ENCODE results near the gene EIF1AD. TPM values are rescaled to one million over a fixed set of nuclear protein-coding genes. Genes with fewer than 3 reads are reported as not detected.
"Not testable (repeated sequence)": the region's sequence is repeated elsewhere in the genome, so short reads cannot be mapped to it uniquely, and the experiment has no call there.

The EIF1AD gene
- total RNA-seq, 2 donors from 2014 or later, result 37.4 to 40.1 TPM

DNA sequence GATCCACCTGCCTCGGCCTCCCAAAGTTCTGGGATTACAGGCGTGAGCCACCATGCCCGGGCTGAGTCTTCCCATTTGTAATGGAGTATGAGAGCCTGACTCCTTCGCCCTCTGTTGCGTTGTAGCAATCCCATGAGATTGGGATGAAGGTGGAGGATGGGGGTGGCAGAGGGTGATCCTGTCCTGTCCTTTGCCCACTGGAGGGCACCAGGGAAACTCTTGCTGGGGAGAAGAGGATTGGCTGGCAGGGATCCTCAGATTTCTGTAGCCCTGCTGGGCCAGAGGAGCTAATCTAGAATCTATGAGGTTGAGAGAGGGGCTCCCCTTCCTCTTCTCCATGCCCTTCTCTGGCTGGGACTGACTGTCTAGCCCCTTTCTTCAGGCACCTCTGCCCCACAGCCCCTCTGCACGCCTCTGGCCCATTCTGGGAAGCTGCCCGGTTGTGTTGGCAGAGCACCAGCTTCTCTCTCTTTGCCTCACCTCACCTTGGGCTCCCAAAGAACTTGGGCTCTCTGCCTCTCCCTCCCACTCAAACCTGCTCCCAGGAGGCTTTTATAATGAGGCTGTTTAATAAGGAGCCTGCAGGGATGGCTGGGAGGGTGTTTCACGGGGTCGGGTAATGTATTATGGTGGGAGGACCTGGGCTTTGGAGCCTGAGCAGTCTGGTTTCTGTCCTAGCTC is 33.8 kb upstream of the EIF1AD start:
- no peak overlapping the region for H3K4me3 ChIP-seq (ENCODE audit: low read length)
- no peaks in the 10 kb centered on the region for H3K4me1 Mint-ChIP-seq
- peaks cover 20% of the 10 kb centered on the region for H3K27me3 Mint-ChIP-seq (ENCODE audit: insufficient read depth)
- no peak overlapping the region for H3K4me3 Mint-ChIP-seq
- H3K9me3 ChIP-seq (ENCODE audit: control insufficient read depth, low read length), result no peaks in the 10 kb centered on the region
- peaks cover 18% of the 10 kb centered on the region for H3K9me3 Mint-ChIP-seq
- no peak overlapping the region for H3K27ac ChIP-seq (ENCODE audit: low read depth, low read length)
- TF ChIP-seq, protein P1, sequence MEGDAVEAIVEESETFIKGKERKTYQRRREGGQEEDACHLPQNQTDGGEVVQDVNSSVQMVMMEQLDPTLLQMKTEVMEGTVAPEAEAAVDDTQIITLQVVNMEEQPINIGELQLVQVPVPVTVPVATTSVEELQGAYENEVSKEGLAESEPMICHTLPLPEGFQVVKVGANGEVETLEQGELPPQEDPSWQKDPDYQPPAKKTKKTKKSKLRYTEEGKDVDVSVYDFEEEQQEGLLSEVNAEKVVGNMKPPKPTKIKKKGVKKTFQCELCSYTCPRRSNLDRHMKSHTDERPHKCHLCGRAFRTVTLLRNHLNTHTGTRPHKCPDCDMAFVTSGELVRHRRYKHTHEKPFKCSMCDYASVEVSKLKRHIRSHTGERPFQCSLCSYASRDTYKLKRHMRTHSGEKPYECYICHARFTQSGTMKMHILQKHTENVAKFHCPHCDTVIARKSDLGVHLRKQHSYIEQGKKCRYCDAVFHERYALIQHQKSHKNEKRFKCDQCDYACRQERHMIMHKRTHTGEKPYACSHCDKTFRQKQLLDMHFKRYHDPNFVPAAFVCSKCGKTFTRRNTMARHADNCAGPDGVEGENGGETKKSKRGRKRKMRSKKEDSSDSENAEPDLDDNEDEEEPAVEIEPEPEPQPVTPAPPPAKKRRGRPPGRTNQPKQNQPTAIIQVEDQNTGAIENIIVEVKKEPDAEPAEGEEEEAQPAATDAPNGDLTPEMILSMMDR (conservative IDR thresholded peaks at IDR 0.05), result no peak
- no peak overlapping the region for H3K27ac Mint-ChIP-seq
- no peaks in the 10 kb centered on the region for H3K36me3 Mint-ChIP-seq (ENCODE audit: low read depth)
- H3K27me3 ChIP-seq (ENCODE audit: control insufficient read depth, insufficient read depth, low read length, poor library complexity, severe bottlenecking), result no peaks in the 10 kb centered on the region
- H3K4me1 ChIP-seq (ENCODE audit: control insufficient read depth, insufficient read depth, low read length), result no peaks in the 10 kb centered on the region
- 71 to 86% methylated on average over 3 to 9 of the region's 9 CpGs for WGBS, 2 experiments (ENCODE audit: insufficient coverage in 1 of 2, insufficient read length in 1 of 2)
- no peaks in the 10 kb centered on the region for H3K36me3 ChIP-seq (ENCODE audit: control insufficient read depth, insufficient read depth, low read length)
- DNase-seq, result no peak
- no peak overlapping the region for H3K9ac ChIP-seq (ENCODE audit: extremely low read depth, low read length, poor library complexity, severe bottlenecking)

DNA sequence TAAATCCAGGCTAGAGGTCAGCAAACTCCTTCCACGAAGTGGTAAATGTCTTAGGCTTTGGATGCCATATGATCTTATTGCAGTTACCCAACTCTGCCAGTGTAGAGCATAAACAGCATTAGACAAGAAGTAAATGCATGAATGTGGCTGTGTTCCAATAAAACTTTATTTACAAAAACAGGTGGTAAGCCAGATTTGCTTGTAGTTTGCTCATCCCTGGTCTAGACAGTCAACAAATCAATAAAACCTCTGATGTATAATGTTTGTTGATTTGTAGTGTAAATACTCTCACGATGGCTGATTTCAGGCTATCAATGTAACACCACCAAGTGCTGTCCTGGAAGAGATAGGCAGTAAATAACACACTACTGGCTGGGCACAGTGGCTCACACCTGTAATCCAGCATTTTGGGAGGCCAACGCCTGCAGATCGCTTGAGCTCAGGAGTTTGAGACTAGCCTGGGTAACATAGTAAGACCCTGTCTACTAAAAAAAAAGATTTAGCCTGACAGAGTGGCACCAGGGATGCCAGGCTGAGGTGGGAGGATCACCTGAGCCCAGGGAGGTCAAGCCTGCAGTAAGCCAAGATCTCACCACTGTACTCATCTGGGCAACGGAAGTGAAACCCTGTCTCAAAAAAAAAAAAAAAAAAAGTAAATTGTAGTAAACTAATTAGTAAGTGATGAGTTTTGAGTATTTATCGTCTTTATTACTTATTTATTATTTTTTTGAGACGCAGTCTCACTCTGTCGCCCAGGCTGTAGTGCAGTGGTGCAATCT is 31.2 kb upstream of the EIF1AD start:
- Mint-ChIP-seq H3K27me3 (ENCODE audit: insufficient read depth) (peaks cover 24% of the 10 kb centered on the region), H3K27ac (no peak overlapping the region), H3K4me3 (no peak overlapping the region), H3K36me3 (ENCODE audit: low read depth) (no peaks in the 10 kb centered on the region), H3K4me1 (no peaks in the 10 kb centered on the region), H3K9me3 (peaks cover 18% of the 10 kb centered on the region)
- TF ChIP-seq, protein P1 (conservative IDR thresholded peaks at IDR 0.05), result no peak
- Histone ChIP-seq H3K36me3 (ENCODE audit: control insufficient read depth, insufficient read depth, low read length) (no peaks in the 10 kb centered on the region), H3K27ac (ENCODE audit: low read depth, low read length) (no peak overlapping the region), H3K9ac (ENCODE audit: extremely low read depth, low read length, poor library complexity, severe bottlenecking) (no peak overlapping the region), H3K4me1 (ENCODE audit: control insufficient read depth, insufficient read depth, low read length) (no peaks in the 10 kb centered on the region), H3K4me3 (ENCODE audit: low read length) (no peak overlapping the region), H3K27me3 (ENCODE audit: control insufficient read depth, insufficient read depth, low read length, poor library complexity, severe bottlenecking) (no peaks in the 10 kb centered on the region), H3K9me3 (ENCODE audit: control insufficient read depth, low read length) (no peaks in the 10 kb centered on the region)
- 83 to 91% methylated on average over 4 to 7 of the region's 8 CpGs for WGBS, 2 experiments (ENCODE audit: insufficient coverage in 1 of 2, insufficient read length in 1 of 2)
- no peak for DNase-seq

DNA sequence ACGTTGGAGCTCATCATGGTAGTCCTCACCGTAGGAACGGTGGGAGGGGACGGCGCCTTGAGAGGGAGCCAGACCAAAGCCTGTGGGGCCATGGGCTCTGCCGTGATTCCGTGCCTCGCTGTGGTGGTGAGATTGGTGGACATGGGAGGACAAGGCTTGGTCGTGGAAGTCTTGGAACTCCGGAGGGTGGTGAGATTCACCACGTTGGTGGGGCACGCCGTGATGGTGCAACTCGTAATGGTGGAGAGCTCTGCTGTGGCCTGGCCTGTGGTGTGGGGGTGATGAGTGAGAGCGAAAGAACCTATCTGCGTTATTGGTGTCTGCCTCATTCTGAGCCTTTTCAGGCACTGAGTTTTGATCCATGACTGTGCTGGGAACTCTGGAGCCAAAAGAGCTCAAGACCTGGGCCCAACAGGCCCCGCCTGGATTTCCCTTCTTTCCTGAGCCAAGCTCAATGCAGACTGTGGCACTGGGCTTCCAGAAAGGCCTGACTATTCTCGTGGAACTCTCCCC is 24.1 kb upstream of the EIF1AD start, which contains the start of gene CATSPER1:
Gene CATSPER1 (minus strand): TSS at position 463 of the 513 bp plus-strand sequence. CDS start 100 bp downstream, at position 363.
- Histone ChIP-seq H3K36me3 (ENCODE audit: control insufficient read depth, insufficient read depth, low read length) (no peaks in the 10 kb centered on the region), H3K4me1 (ENCODE audit: control insufficient read depth, insufficient read depth, low read length) (no peaks in the 10 kb centered on the region), H3K9me3 (ENCODE audit: control insufficient read depth, low read length) (no peaks in the 10 kb centered on the region), H3K9ac (ENCODE audit: extremely low read depth, low read length, poor library complexity, severe bottlenecking) (no peak within 1 kb of the TSS), H3K27ac (ENCODE audit: low read depth, low read length) (no peak within 1 kb of the TSS), H3K4me3 (ENCODE audit: low read length) (no peak within 1 kb of the TSS), H3K27me3 (ENCODE audit: control insufficient read depth, insufficient read depth, low read length, poor library complexity, severe bottlenecking) (peaks cover 6% of the 10 kb centered on the region)
- TF ChIP-seq, protein P1 (conservative IDR thresholded peaks at IDR 0.05), result no peak
- no peak within 1 kb of the TSS for H3K4me3 Mint-ChIP-seq
- H3K4me1 Mint-ChIP-seq, result no peaks in the 10 kb centered on the region
- peaks cover 32% of the 10 kb centered on the region for H3K27me3 Mint-ChIP-seq (ENCODE audit: insufficient read depth)
- WGBS, 2 experiments (ENCODE audit: insufficient coverage in 1 of 2, insufficient read length in 1 of 2), result 91 to 92% methylated on average over 10 to 18 of the region's 18 CpGs
- no peak for DNase-seq
- H3K27ac Mint-ChIP-seq, result no peak within 1 kb of the TSS
- H3K36me3 Mint-ChIP-seq (ENCODE audit: low read depth), result no peaks in the 10 kb centered on the region
- H3K9me3 Mint-ChIP-seq, result no peaks in the 10 kb centered on the region

DNA sequence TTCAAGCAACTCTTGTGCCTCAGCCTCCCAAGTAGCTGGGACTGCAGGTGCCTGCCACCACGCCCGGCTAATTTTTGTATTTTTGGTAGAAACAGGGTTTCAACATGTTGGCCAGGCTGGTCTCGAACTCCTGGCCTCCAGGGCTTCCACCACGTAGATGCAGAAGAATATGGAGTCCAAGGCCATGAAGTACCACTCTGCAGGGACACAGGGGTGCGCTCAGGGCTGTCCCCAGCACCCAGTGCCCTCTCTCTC is 21.2 kb upstream of the EIF1AD start:
- not testable (repeated sequence) for H3K9me3 ChIP-seq (ENCODE audit: control insufficient read depth, low read length); H3K9me3 Mint-ChIP-seq; H3K27ac Mint-ChIP-seq; DNase-seq; H3K4me3 Mint-ChIP-seq; H3K36me3 Mint-ChIP-seq (ENCODE audit: low read depth); H3K36me3 ChIP-seq (ENCODE audit: control insufficient read depth, insufficient read depth, low read length); H3K9ac ChIP-seq (ENCODE audit: extremely low read depth, low read length, poor library complexity, severe bottlenecking); H3K4me1 ChIP-seq (ENCODE audit: control insufficient read depth, insufficient read depth, low read length); H3K4me3 ChIP-seq (ENCODE audit: low read length); H3K4me1 Mint-ChIP-seq; H3K27ac ChIP-seq (ENCODE audit: low read depth, low read length); H3K27me3 ChIP-seq (ENCODE audit: control insufficient read depth, insufficient read depth, low read length, poor library complexity, severe bottlenecking)
- WGBS, 2 experiments (ENCODE audit: insufficient coverage in 1 of 2, insufficient read length in 1 of 2), result 71 to 83% methylated on average over 4 to 5 of the region's 5 CpGs
- peaks cover 32% of the 10 kb centered on the region for H3K27me3 Mint-ChIP-seq (ENCODE audit: insufficient read depth)
